Liver (tissue), 9 donors: ENCODE results near the gene MARVELD1. TPM values are rescaled to one million over a fixed set of nuclear protein-coding genes. Genes with fewer than 3 reads are reported as not detected.

ENCODE experiments used
- DNase-seq: peaks from one replicate; pipeline ENCODE4 v3.0.0-alpha.2; 2017; ENCODE audit warnings: low spot score
- H3K27ac ChIP-seq, 2 donors: one replicate each; pipeline ENCODE4 v1.7.0; 2013; ENCODE audit warnings: inconsistent platforms in 2 of 2, low read length in 2 of 2, control low read depth in 1 of 2, low read depth in 1 of 2, mild to moderate bottlenecking in 1 of 2
- H3K27me3 ChIP-seq, 4 donors: one replicate each; pipeline versions ENCODE4 v1.6.1 to v1.7.0; 2013; ENCODE audit warnings: low read length in 3 of 4, inconsistent platforms in 1 of 4, mild to moderate bottlenecking in 1 of 4, moderate library complexity in 1 of 4; ENCODE audit not compliant: control insufficient read depth in 4 of 4, insufficient read depth in 4 of 4
- H3K36me3 ChIP-seq, 4 donors: one replicate each; pipeline versions ENCODE4 v1.6.1 to v1.7.0; 2013; ENCODE audit warnings: low read length in 3 of 4, mild to moderate bottlenecking in 3 of 4, low read depth in 1 of 4, moderate library complexity in 1 of 4; ENCODE audit not compliant: control insufficient read depth in 4 of 4, insufficient read depth in 3 of 4
- H3K4me1 ChIP-seq, 4 donors: one replicate each; pipeline versions ENCODE4 v1.6.1 to v1.7.0; 2013; ENCODE audit warnings: low read length in 3 of 4, mild to moderate bottlenecking in 3 of 4, moderate library complexity in 1 of 4; ENCODE audit not compliant: control insufficient read depth in 4 of 4, insufficient read depth in 4 of 4
- H3K4me3 ChIP-seq, 3 donors: one replicate each; pipeline versions ENCODE4 v1.6.1 to v1.7.0; 2013; ENCODE audit warnings: low read length in 3 of 3, control low read depth in 1 of 3, low read depth in 1 of 3, mild to moderate bottlenecking in 1 of 3
- H3K9ac ChIP-seq, 2 donors: one replicate each; pipeline ENCODE4 v1.7.0; 2013; ENCODE audit warnings: low read length in 2 of 2, mild to moderate bottlenecking in 2 of 2, moderate library complexity in 2 of 2, control low read depth in 1 of 2, low read depth in 1 of 2
- H3K9me3 ChIP-seq, 4 donors: one replicate each; pipeline versions ENCODE4 v1.6.1 to v1.7.0; 2013; ENCODE audit warnings: low read length in 3 of 4; ENCODE audit not compliant: control insufficient read depth in 4 of 4
- ATF3 ChIP-seq: IDR thresholded peaks from 2 replicates; pipeline ENCODE4 v1.6.1; 2016; ENCODE audit warnings: antibody characterized with exemption
- CTCF ChIP-seq: fragments of 150-350 bp; IDR thresholded peaks from 2 replicates; pipeline ENCODE4 v1.5.1; 2017; ENCODE audit warnings: improper control_type of control experiment, low read depth, low read length; ENCODE audit not compliant: missing input control
- EGR1 ChIP-seq, 2 donors: IDR thresholded peaks; 2 replicates each; pipeline ENCODE4 v1.6.1; 2016 to 2018; ENCODE audit warnings: antibody characterized with exemption in 2 of 2, low read depth in 2 of 2
- FOXA1 ChIP-seq: IDR thresholded peaks from 2 replicates; pipeline ENCODE4 v1.6.1; 2016; ENCODE audit warnings: antibody characterized with exemption
- GABPA ChIP-seq, 2 donors: IDR thresholded peaks in 1 of 2; conservative IDR thresholded peaks in 1 of 2; 2 replicates each; pipeline ENCODE4 v1.6.1; 2016; ENCODE audit warnings: antibody characterized with exemption in 2 of 2, mild to moderate bottlenecking in 1 of 2, moderate library complexity in 1 of 2
- HNF4A ChIP-seq, 2 donors: conservative IDR thresholded peaks; 2 replicates each; pipeline ENCODE4 v1.6.1; 2016; ENCODE audit warnings: antibody characterized with exemption in 2 of 2, mild to moderate bottlenecking in 2 of 2
- HNF4G ChIP-seq: IDR thresholded peaks from 2 replicates; pipeline ENCODE4 v1.6.1; 2016; ENCODE audit warnings: antibody characterized with exemption
- MAX ChIP-seq: IDR thresholded peaks from 2 replicates; pipeline ENCODE4 v1.6.1; 2016; ENCODE audit warnings: antibody characterized with exemption
- NR2F2 ChIP-seq: IDR thresholded peaks from 2 replicates; pipeline ENCODE4 v1.6.1; 2016; ENCODE audit warnings: antibody characterized with exemption
- RAD21 ChIP-seq, 2 donors: IDR thresholded peaks; 2 replicates each; pipeline ENCODE4 v1.6.1; 2016; ENCODE audit warnings: antibody characterized with exemption in 2 of 2, mild to moderate bottlenecking in 2 of 2
- RXRA ChIP-seq, 2 donors: IDR thresholded peaks; 2 replicates each; pipeline ENCODE4 v1.6.1; 2017 to 2018; ENCODE audit warnings: antibody characterized with exemption in 2 of 2, mild to moderate bottlenecking in 1 of 2
- SP1 ChIP-seq: IDR thresholded peaks from 2 replicates; pipeline ENCODE4 v1.6.1; 2018; ENCODE audit warnings: antibody characterized with exemption, mild to moderate bottlenecking
- TAF1 ChIP-seq: conservative IDR thresholded peaks from 2 replicates; pipeline ENCODE4 v1.6.1; 2016; ENCODE audit warnings: antibody characterized with exemption, mild to moderate bottlenecking
- YY1 ChIP-seq: IDR thresholded peaks from 2 replicates; pipeline ENCODE4 v1.6.1; 2016; ENCODE audit warnings: antibody characterized with exemption, mild to moderate bottlenecking
- ZBTB33 ChIP-seq: IDR thresholded peaks from 2 replicates; pipeline ENCODE4 v1.6.1; 2016; ENCODE audit warnings: antibody characterized with exemption
- WGBS: extraction: QIAGEN DNeasy Blood & Tissue Kit; methylation state at CpG from one replicate; pipeline ENCODE4 v1.1.7; 2013; 5-methylcytosine and 5-hydroxymethylcytosine counted together
- polyA plus RNA-seq, 2 donors: library from polyadenylated mRNA; stranded (reverse) in 1 of 2; unstranded in 1 of 2; fragments of 200-250 nt in 1 of 2; fragments of >200 nt in 1 of 2; fragmentation: Nextera tagmentation in 1 of 2; extraction: Ambion mirVana in 1 of 2; gene quantifications; one replicate each; pipeline versions ENCODE4 v1.2.1 to v1.2.3, GENCODE V29; 2013 to 2015
- total RNA-seq, 2 donors: library from RNA; depleted of rRNA; stranded (reverse); fragments of >200 nt; gene quantifications; one replicate each; pipeline ENCODE4 v1.2.3, GENCODE V29; 2014
- donor health status: healthy.
- donor health status: healthy.
- donor health status: healthy.
- donor health status: healthy.
- donor health status: healthy.

MARVELD1 gene
- total and polyA plus RNA-seq, 4 donors: 0.72 to 3.3 (median 2.8) TPM

- H3K9ac ChIP-seq: no peak overlapping the region
- H3K9me3 ChIP-seq: no peaks in the 10 kb centered on the region
- TF ChIP-seq TAF1 (no peak), GABPA (IDR thresholded peaks at IDR 0.05 in 1 of 2, conservative IDR thresholded peaks at IDR 0.05 in 1 of 2) (no peak), FOXA1 (no peak), SP1 (no peak)
- H3K4me1 ChIP-seq: no peaks in the 10 kb centered on the region
- H3K4me3 ChIP-seq: no peak overlapping the region
- no peaks in the 10 kb centered on the region for H3K27me3 ChIP-seq
- 81% methylated on average over 4 of the region's 4 CpGs for WGBS
- DNase-seq: no peak
- peaks cover 31 to 84% (median 65%) of the 10 kb centered on the region in 4 donors for H3K36me3 ChIP-seq
- no peak overlapping the region for H3K27ac ChIP-seq
These were observed 41.2 kb downstream of the MARVELD1 start for GRCh38 chr10:97754726-97755125.

- Histone ChIP-seq H3K4me1 (no peaks in the 10 kb centered on the region), H3K27me3 (no peaks in the 10 kb centered on the region), H3K36me3 (peaks cover 36 to 81% (median 62%) of the 10 kb centered on the region in 4 donors), H3K9ac (no peak overlapping the region), H3K4me3 (no peak overlapping the region), H3K27ac (no peak overlapping the region), H3K9me3 (no peaks in the 10 kb centered on the region)
- WGBS: 96% methylated on average over 6 of the region's 6 CpGs
- TF ChIP-seq ZBTB33 (no peak), MAX (no peak), CTCF (no peak), ATF3 (no peak), HNF4A (conservative IDR thresholded peaks at IDR 0.05) (no peak), SP1 (no peak), EGR1 (IDR thresholded peaks at IDR 0.05; ENCODE audit: low read depth in 2 of 2) (no peak), RXRA (IDR thresholded peaks at IDR 0.05) (no peak), HNF4G (no peak), RAD21 (IDR thresholded peaks at IDR 0.05) (no peak), NR2F2 (no peak), YY1 (no peak)
- DNase-seq: no peak
These were observed 42.2 kb downstream of the MARVELD1 start for GRCh38 chr10:97755718-97756117.

- no peaks in the 10 kb centered on the region for H3K9me3 ChIP-seq
- H3K27me3 ChIP-seq: no peaks in the 10 kb centered on the region
- no peak for DNase-seq
- H3K9ac ChIP-seq: no peak overlapping the region
- no peaks in the 10 kb centered on the region for H3K4me1 ChIP-seq
- H3K36me3 ChIP-seq: peaks cover 37 to 71% (median 49%) of the 10 kb centered on the region in 4 donors
- WGBS: 84% methylated on average over 6 of the region's 6 CpGs
- TF ChIP-seq HNF4G (no peak), YY1 (no peak)
- H3K4me3 ChIP-seq: no peak overlapping the region
- H3K27ac ChIP-seq: no peak overlapping the region
These were observed 43.9 kb downstream of the MARVELD1 start for GRCh38 chr10:97757471-97757870.
